Stimulated activated CD4-positive, alpha-beta T cell treated with anti-CD3 and anti-CD28 coated beads, Interleukin-4, amount 100 ng/mL, for 4 hours (primary cell): ENCODE data around the gene COL6A2.
A peak's percentile ranks its signal among the peaks of the same experiment; 100 is the strongest.

Experiments used
- DNase-seq, 2 experiments: peaks; one replicate each; pipeline ENCODE4 v3.0.0-alpha.2; 2020

COL6A2 gene

DNA sequence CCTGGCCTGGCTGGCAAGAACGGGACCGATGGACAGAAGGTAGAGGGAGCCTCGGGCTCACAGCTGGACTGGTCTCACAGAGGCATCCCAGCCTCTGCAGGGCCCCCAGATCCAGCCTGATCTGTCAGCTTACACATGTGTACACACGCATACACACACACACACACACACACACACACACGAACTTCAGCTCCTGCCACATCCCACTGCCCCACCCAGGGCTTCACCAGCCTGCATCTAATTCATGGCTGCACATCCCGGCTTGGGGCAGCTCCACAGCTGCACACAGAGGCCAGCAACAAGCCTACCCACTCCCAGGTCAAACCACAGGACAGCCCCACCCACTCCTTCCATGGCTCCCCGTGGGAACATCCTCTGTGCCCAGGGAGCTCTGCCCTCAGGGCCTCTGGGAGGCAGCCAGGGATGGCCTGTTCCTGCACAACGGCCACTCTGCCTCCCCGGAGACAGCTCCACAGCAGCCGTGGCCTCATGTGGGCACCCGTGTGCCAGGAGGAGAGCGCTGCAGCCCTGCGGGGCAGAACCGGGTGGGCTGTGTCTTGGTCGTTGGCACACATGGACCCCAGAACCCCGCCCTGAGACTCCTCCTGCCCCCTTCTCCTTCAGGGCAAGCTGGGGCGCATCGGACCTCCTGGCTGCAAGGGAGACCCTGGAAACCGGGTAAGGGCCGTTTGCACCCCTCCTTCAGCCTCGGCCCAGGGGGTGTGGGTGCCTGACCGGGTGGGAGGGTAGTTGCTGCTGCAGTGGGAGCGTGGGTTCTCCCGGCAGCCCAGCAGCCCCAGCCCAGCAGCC, 19.1 kb downstream of the COL6A2 start:
- peak in 1 of 2 experiments; percentile 0 for DNase-seq

DNA sequence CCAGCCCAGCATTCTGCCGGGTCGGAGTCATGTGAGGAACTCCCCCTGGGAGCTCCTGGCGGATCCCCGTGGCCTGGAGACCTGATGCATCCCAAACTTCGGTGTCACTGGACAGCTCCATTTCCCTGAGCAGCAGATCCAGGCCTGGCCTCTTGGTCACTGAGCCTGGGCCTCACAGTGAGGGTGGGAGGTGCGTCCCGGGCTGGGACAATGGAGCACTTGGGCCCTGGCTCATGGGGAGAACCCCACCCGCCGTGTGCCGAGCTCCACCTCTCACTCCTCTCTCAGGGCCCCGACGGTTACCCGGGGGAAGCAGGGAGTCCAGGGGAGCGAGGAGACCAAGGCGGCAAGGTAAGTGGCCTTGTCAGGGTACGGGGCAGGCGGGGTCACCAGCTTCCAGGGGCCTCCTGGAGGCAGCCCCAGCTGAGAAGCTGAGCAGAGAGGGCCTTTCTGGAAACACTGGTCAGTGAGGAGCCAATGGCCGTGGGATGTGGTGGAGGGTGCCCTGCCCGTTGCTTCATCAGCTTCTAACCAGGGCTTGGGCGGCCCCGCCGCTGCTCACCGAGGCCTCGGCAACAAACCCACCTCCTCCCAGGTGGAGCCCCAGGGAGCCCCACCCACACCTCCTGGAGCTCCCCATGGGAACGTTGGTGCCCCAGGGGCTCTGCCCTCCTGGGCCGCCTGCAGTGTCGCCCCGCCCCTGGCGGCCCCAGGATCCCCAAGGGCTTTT, 19.8 kb downstream of the COL6A2 start:
- DNase-seq = no peak

DNA sequence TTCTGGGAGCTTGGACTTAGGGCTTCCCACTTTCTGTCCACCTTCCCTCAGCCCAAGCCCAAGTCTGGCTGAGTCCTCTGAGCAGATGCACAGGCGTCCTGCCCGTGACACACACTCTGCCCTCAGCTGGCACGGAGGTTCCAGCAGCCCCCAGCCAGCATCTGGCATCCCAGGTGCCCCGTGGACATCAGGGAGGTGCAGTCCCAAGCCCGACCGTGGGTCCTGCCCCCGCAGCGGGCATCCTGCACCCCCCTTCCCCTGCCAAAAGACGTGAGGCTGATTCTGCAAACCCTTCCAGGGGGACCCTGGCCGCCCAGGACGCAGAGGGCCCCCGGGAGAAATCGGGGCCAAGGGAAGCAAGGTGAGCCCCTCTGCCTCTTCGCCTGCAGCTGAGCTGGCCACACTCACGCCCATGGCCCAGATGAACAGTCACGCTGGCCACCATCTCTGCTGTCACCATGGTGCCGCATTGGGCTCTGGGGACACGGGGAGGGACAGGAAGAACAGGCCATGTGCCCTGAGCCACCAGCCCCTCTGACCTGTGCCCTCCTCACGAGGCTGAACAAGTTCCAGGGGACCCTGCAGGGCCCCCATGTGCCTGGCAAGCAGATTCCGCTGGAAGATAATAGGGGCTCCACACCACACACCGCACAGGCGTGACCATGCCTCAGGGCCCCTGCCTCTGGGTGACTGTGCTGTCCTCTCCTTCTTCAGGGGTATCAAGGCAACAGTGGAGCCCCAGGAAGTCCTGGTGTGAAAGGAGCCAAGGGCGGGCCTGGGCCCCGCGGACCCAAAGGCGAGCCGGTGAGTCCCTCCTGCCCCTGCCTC, 20.6 kb downstream of the COL6A2 start:
- DNase-seq = peak in 1 of 2 experiments; percentile 0

DNA sequence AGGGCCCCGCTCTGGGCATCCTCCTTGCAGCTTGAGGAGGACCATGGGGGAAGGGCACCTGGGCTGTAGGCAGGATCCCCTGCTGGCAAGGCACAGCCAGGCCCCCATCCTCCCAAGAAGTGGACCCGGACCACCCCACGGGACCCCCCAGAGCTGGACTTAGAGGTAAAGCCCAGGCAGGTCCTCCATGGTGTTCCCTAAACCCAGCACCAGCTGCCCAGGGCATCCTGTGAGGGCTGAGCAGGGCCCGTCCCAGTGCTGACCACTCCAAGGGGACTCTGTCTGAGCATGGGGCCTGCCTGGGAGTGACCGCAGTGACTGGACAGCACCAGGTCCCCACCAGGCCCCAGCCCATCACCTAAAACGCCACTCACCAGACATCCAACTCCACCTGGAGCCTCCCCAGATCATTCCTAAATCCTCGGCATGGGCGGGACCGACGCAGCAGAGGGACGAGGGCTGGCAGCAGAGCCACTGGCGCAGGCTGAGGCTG, 21.3 kb downstream of the COL6A2 start:
- DNase-seq = peak in 1 of 2 experiments; percentile 0

DNA sequence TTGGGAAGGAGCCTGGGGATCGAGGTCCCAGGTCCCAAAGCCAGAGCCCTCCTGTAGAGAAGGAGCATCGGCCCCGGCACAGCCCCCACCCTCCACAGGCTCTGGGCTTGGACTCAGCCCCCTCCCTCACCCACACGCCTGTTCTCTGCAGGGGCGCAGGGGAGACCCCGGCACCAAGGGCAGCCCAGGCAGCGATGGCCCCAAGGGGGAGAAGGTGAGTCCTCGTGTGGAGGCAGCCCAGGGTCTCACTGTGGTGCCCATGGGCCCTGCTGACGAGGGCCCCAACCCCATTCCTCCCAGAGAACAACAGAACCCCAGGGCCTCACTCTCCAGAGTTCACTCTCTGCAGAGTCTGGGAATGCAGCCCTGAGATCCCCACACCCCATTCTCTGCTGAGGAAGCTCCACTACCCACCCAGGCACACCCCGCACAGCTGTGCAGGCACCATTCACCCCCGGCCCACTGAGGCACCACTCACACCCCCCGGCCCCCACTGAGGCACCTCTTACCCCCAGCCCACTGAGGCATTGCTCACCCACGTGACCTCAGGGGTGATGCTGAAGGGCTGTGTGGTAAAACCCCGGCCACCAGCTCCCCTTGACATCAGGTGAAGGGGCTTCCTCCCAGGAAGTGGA, 21.8 kb downstream of the COL6A2 start:
- DNase-seq = peak in 1 of 2 experiments; percentile 0

DNA sequence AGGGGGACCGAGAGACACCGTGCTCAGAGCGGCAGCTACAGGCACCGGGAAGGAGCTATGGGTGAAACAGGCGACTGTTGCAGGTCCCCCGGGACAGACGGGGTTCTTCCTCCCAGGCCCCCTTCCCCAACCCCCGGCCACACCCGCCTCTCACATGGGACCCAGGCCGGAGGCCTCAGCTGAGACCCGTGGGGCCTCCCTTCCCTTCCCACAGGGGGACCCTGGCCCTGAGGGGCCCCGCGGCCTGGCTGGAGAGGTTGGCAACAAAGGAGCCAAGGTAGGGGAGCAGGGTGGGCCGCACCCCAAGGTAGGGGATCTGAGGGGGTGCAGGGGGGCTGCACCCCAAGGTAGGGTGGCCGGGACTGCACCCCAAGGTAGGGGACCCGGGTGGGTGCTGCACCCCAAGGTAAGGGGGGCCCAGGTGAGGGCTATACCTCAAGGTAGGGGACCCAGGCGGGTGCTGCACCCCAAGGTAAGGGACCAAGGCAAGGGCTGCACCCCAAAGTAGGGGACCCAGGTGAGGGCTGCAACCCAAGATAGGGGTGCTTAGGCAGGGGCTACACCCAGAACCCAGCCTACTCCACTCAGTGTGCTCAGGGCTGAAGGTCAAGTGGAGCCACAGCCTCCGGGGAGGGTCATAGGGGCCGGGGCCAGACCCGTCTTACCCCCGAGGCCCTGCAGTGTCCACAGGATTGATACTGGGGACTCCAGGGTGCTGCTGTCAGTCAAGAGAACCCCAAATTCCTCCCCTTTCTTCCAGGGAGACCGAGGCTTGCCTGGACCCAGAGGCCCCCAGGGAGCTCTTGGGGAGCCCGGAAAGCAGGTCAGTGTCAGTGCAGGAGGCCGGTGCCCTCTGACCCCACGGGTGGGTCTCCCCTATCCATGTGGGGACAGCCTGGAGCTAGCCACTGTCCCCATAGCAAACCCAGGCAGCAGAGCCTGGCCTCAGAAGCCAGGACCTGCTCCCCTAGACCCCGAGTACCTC, 22.7 kb downstream of the COL6A2 start:
- peak in 1 of 2 experiments; percentile 0 for DNase-seq

DNA sequence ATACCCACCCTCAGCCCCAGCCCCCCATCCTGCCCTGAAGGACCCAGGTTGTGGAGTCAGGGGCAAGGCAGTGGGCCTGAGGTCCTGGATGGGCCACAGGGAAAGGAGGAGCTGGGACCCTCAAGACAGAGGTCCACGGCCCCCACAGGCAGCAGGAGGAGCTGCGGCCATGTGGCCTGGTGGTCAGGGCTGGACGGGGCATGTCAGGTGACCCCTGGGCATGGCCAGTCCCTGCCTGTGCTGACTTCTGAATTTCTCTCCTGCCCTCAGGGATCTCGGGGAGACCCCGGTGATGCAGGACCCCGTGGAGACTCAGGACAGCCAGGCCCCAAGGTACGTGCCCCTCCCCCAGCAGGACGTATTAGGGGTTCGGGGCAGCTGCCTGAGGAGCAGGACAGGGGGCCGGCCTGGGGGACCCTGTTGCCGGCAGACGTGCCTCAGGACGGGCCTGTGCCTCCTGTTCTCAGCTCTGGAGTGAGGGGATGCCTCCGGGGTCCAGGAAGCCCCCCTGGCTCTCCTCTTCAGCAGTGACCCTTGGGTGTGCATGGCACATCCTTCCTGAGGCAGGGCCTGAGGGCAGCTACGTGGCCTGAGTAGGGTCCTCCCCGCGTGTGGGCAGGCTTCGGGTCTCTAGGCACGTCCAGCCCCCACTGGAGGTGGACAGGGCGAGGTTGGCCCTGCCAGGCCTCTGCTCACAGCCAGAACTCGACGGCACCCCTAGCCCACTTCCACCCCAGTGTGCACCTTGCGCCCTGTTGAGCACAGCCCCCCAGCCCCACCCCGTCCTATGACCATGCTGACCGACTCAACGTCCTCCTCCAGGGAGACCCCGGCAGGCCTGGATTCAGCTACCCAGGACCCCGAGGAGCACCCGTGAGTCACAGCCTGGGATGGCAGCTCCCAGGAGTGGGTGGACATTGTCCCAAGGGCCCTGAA, 23.6 kb downstream of the COL6A2 start:
- DNase-seq = no peak

DNA sequence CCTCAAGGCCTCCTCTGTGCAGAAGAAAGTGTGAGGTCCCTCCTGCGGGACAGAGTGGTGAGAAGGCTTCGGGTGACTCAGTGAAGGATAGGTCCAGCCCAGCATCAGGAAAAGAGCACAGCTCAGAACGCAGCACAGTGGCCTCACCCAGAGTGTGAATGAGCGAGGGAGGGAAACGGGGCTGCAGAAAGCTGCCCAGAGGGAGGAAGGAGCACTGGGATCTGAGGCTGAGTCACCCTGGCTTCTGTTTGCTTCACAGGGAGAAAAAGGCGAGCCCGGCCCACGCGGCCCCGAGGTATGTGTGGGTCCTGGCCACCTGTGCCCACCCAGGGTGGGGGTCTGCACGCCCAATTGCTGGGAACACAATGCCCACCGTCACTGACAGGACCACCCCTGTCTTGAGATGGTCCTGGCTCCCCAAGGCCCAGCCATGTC, 24.3 kb downstream of the COL6A2 start:
- DNase-seq = no peak

DNA sequence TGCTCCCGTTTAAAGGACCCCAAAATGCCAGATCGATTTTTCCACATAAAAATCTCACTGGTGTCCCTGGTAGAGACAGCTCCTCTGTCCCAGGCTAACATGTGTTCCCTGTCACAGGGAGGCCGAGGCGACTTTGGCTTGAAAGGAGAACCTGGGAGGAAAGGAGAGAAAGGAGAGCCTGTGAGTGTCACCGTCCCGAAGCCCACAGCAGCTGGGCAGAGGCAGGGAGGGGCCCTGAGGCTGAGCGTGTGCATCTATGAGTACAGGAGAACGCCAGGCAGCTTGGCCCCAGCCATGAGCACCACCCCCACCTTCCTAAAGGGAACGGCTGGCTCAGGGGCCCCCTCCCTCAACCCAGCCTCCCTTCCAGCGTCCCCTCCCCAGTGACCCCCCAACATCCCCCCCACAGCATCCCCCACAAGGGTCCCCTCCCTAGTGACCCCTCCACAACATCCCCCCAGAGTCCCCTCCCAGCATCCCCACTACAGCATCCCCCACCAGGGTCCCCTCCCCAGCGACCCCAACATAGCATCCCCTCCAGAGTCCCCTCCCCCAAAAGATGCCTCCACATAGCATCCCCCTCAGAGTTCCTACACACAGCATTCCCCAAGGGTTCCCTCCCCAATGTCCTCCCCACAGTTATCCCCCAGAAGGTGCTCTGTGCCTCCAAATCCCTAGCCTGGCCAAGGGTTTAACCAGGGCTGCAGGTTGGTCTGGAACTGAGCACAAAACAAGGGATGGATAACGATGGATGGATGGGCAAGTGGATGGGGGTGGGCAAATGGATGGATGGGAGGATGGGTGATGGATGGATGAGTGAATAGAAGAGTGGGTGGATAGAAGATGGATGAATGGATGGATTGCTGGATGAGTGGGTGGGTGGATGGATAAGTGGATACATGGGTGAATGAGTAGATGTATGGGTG, 25.1 kb downstream of the COL6A2 start:
- DNase-seq = no peak

DNA sequence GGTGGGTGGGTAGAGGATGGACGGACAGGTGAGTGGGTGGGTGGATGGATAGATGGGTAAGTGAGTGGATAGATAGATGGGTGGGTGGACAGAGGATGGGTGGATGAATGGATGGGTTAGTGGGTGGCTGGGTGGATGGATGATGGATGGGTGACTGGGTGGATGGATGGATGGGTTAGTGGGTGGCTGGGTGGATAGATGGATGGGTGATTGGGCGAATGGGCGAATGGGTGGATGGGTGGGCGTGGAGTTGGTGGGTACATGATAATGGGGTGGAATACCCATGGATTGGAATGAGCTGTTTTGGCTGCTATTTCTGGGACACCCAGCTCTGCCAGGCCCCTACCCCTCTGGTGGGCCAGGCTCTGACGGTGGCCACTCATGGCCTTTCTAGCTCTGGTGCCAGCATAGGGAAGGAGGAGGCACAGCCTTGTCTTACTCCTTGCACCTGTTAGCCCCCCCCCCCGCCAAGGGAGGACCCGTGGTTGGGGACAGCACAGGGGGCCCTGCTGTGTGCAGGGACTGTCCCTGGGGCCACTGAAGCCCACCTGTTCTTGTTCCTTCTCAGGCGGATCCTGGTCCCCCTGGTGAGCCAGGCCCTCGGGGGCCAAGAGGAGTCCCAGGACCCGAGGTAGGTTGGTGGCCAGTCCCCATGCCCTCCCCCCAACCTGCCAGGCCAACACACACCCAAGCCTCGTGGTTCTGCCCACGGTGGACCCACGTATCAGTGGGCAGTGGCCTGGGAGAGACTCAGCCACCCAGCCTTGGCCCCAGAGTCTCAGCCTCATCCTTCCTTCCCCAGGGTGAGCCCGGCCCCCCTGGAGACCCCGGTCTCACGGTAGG, 26.4 kb downstream of the COL6A2 start:
- DNase-seq = no peak

DNA sequence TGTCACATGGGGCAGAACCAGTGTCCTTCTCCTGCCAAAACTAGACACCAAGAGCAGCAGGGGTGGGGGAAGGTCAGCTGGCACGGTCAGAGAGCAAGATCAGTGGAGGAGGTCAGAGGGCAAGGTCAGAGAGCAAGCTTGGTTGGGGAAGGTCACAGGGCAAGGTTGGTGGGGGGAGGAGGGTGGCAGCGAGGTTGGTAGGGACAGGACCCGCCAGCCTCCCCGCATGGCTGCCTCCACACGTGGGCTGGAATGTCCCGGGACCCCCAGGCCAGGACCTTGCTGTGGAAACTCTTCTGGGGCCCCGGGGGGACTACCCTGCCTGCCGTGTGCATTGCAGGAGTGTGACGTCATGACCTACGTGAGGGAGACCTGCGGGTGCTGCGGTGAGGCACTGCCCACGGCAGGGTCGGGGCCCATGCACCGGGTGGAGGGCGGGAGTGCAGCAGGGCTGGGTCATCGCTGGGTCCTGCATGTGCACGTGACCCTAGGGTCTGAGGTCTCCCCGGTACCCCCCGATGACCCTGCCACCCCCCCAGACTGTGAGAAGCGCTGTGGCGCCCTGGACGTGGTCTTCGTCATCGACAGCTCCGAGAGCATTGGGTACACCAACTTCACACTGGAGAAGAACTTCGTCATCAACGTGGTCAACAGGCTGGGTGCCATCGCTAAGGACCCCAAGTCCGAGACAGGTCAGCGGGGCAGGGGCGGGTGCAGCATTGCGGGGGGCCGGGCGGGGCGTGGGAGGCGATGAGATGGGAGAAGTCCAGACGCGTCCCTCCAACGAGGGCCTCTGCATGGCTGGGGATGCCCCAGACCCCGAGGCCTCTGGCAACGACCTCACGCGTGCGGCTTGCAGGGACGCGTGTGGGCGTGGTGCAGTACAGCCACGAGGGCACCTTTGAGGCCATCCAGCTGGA, 27.3 kb downstream of the COL6A2 start:
- DNase-seq = peak in 1 of 2 experiments; percentile 1

DNA sequence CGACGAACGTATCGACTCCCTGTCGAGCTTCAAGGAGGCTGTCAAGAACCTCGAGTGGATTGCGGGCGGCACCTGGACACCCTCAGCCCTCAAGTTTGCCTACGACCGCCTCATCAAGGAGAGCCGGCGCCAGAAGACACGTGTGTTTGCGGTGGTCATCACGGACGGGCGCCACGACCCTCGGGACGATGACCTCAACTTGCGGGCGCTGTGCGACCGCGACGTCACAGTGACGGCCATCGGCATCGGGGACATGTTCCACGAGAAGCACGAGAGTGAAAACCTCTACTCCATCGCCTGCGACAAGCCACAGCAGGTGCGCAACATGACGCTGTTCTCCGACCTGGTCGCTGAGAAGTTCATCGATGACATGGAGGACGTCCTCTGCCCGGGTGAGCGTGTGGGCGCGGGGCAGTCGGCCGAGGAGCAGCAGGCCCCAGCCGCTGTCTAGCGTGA, 28.0 kb downstream of the COL6A2 start:
- peak in 1 of 2 experiments; percentile 0 for DNase-seq

DNA sequence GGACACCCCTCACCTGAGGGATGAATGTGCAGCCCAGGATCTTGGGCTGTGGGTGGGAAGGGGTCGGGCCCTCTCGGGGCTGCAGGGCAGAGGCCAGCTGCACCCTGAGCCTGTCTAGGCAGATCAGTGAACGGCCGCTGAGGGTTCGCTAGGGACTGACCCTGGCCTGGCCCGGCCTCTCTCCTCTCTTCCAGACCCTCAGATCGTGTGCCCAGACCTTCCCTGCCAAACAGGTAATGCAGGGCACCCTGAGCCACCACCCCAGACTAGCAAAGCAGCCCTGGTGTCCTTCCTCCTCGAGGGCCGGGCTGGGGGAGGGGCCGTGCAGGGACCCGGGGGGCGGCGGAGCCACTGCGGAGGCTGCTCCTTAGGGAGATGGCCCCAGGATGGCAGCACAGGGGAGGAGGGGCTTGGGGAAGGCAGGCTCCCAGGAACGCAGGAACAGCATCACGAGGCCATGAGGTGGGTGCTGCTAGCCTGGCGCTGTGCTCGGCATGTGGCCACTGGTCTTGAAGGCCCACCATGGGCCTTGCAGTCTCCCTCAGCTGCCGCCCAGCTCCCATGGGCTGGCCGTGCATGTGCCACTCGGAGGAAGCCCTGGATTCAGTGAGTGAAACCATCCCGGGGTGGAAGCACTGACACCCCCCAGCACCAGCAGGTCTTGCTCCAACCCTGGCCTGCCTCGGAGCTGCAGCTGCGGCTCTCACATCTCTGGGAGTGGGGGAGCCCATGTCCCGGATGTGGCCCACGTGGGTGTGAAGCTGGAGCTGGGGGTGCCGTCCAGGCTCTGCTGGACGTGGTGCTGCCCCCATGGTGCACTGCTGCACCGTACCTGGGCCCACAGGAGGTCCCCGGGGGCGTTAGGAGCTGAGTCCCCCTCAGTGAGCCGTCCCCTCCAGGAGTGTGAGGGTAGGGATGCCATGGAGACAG, 28.7 kb downstream of the COL6A2 start:
- DNase-seq = peak in 1 of 2 experiments; percentile 1

DNA sequence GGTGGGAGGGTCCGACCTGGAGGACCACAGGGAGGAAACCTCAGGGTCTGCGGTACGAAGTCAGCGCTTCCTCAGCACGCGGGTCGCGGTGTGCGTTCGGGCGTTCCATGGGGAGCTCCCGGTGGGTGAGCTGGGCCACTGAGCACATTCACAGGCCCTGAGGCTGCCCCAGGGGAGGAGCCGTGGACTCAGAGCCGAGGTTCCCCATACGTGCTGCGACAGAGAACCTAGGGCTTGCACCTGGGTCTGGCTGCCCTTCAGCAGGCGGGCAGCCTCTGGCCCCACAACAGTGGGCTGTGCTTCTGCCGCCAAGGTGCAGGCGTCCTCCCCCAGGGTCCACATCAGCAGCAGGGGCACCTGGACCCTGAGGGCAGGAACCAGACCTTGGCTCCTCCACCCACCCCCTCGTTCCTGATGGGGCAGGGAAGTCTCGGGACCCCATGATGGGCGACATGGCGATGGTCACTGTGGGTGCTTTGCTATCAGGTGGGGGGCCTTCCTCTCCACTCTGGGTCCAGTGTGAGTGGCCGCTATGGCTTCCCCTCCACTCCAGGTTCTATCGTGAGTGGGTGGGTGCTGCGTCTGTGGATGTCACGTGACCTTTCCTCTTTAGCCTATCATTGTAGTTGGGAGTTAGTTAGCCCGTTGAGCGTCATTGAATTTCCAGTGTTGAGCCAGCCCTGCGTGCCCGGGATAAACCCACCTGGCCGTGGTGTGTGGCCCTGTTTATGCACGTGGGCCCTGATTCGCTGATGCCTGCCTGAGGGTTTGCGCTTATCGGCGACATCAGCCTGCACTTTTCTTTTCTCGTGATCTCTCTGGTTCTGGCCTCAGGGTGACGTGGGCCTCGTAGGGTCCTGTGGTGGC, 29.6 kb downstream of the COL6A2 start:
- DNase-seq = no peak
